Ovary (tissue), 9 donors: ENCODE results near the gene FBXO8. TPM values are rescaled to one million over a fixed set of nuclear protein-coding genes. Genes with fewer than 3 reads are reported as not detected.

Source experiments
- DNase-seq, 5 donors: peaks; one replicate each; pipeline ENCODE4 v3.0.0-alpha.2; 2019 to 2020
- H3K27ac ChIP-seq, 2 donors: fragments of 200-600 bp; one replicate each; pipeline versions ENCODE4 v1.5.1 to v1.8.0; 2019 to 2022
- H3K27me3 ChIP-seq: fragments of 200-600 bp; one replicate; pipeline ENCODE4 v1.8.0; 2022
- H3K36me3 ChIP-seq: fragments of 200-600 bp; sonication (generic); one replicate; pipeline ENCODE4 v1.5.1; 2019
- H3K4me1 ChIP-seq: one replicate; pipeline ENCODE4 v1.8.1; 2013; ENCODE audit warnings: mild to moderate bottlenecking, moderate library complexity; ENCODE audit not compliant: insufficient read depth
- H3K4me3 ChIP-seq: fragments of 200-600 bp; sonication (generic); one replicate; pipeline ENCODE4 v1.5.1; 2017
- H3K9me3 ChIP-seq, 2 donors: fragments of 200-600 bp in 1 of 2; sonication (generic) in 1 of 2; one replicate each; pipeline versions ENCODE4 v1.5.1 to v1.8.1; 2013 to 2019; ENCODE audit warnings: mild to moderate bottlenecking in 1 of 2, moderate library complexity in 1 of 2
- EP300 ChIP-seq: sonication (generic); formaldehyde crosslinking; IDR thresholded peaks from one replicate; pipeline ENCODE4 v1.6.1; 2017; ENCODE audit warnings: antibody characterized with exemption
- POLR2A ChIP-seq: fragments of 450-650 bp; IDR thresholded peaks from one replicate; pipeline ENCODE4 v1.6.1; 2017; ENCODE audit warnings: antibody characterized with exemption, mild to moderate bottlenecking, moderate library complexity
- WGBS, 3 donors: extraction: QIAGEN DNeasy Blood & Tissue Kit in 1 of 3; methylation state at CpG; one replicate each; pipeline versions ENCODE4 v1.1.5 to v1.1.7; 2013 to 2017; 5-methylcytosine and 5-hydroxymethylcytosine counted together
- intact Hi-C, 4 donors: fragments of 100-400 bp; cut with DNase I; formaldehyde crosslinking; loops; one replicate each; pipeline versions ENCODE4 v1.11.0 to v1.15.1; 2022 to 2023
- polyA plus RNA-seq, 2 donors: library from polyadenylated mRNA; stranded (reverse); fragments of 200-250 nt in 1 of 2; fragments of 350-450 nt in 1 of 2; fragmentation: Illumina TruSeq in 1 of 2; extraction: RNeasy Lipid Tissue Mini Kit (QIAGEN cat#74804) in 1 of 2; gene quantifications; one replicate each; pipeline ENCODE4 v1.2.3, GENCODE V29; 2013 to 2014
- total RNA-seq, 7 donors: library from RNA; depleted of rRNA in 2 of 7; stranded (reverse); fragments of >200 nt in 2 of 7; fragmentation: NEBNext Ultra II Directional in 3 of 7; extraction: Animal tissue kit (Norgen Biotek cat#: 25700) in 3 of 7; gene quantifications; one replicate each; pipeline versions ENCODE4 v1.1.0 to v1.2.4, GENCODE V29; 2016 to 2023
- TF ChIP-seq, protein P1 (sequence below), 3 donors: fragments of 450-650 bp in 2 of 3; fragments of 200-600 bp in 1 of 3; IDR thresholded peaks; one replicate each; pipeline versions ENCODE4 v1.5.1 to v1.8.0; 2016 to 2022; ENCODE audit warnings: antibody characterized with exemption in 3 of 3, mild to moderate bottlenecking in 1 of 3
- donor health status: DM: no; HTN: no; CAD: no; lungs with moderate emphysema.
- donor health status: DM: no; HTN: no; CAD: no.
- donor health status: Bipolar disorder and iron deficiency.
- donor health status: DM: yes; HTN: yes; CAD: no.
- donor health status: DM: no; HTN: no; CAD: no.
- donor health status: DM: yes; HTN: yes; CAD: no.

Gene FBXO8
- total and polyA plus RNA-seq, 9 donors = 19.0 to 41.1 (median 28.9) TPM

DNA sequence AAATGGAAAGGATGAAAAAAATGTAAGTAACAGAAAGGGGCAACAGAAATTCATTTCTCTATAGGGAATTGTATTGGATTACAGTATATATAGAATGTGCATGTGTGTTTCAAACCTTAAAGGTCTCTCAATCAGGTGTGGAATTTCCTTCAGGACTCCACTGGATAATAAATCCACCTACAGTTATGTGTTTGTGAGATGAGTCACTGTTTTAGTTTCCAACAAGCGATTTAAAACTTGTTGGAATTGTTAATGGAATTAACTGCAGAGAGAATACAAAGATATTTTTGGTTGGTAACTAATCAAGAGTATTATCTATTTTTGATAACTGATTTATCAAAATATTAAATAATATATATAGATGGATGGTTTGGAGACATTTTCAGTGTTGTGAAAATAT, 33.1 kb upstream of the FBXO8 start:
- H3K27me3 ChIP-seq = no peaks in the 10 kb centered on the region
- H3K4me3 ChIP-seq = no peak overlapping the region
- 33 to 63% (median 54%) methylated on average over 1 of the region's 1 CpG for WGBS, 3 donors
- intact Hi-C loops = loop anchor here in 1 of 4 donors (10.0 kb wide), 1 partner anchor 812 kb away; no protein-coding TSS in a partner anchor
- H3K9me3 ChIP-seq = no peaks in the 10 kb centered on the region
- H3K4me1 ChIP-seq = no peaks in the 10 kb centered on the region
- H3K36me3 ChIP-seq = no peaks in the 10 kb centered on the region
- DNase-seq = no peak
- TF ChIP-seq POLR2A = no peak
- TF ChIP-seq, protein P1, sequence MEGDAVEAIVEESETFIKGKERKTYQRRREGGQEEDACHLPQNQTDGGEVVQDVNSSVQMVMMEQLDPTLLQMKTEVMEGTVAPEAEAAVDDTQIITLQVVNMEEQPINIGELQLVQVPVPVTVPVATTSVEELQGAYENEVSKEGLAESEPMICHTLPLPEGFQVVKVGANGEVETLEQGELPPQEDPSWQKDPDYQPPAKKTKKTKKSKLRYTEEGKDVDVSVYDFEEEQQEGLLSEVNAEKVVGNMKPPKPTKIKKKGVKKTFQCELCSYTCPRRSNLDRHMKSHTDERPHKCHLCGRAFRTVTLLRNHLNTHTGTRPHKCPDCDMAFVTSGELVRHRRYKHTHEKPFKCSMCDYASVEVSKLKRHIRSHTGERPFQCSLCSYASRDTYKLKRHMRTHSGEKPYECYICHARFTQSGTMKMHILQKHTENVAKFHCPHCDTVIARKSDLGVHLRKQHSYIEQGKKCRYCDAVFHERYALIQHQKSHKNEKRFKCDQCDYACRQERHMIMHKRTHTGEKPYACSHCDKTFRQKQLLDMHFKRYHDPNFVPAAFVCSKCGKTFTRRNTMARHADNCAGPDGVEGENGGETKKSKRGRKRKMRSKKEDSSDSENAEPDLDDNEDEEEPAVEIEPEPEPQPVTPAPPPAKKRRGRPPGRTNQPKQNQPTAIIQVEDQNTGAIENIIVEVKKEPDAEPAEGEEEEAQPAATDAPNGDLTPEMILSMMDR (IDR thresholded peaks at IDR 0.05) = no peak
- no peak for TF ChIP-seq EP300
- H3K27ac ChIP-seq = no peak overlapping the region

DNA sequence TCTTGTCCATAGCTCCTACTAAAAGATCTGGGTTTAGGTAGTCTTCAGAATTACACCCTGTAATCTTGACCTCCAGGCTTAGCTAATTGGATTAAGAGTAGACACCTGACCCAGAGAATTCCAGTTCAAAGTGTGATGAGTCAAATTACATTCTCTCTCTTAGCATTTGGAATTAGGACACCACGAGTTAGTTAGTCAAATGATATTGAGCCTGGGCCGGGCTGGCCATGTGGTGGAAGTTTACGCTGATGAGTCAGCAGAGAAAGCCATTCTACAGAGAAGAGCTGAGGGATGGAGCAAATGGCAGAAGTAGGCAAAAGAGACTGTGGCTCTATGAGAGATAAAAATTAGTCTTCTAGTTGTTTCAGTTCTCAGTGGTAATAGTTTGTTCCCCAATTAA, 31.3 kb upstream of the FBXO8 start:
- H3K9me3 ChIP-seq = no peaks in the 10 kb centered on the region
- H3K4me3 ChIP-seq = no peak overlapping the region
- 80 to 83% (median 80%) methylated on average over 3 of the region's 3 CpGs for WGBS, 3 donors
- H3K27ac ChIP-seq = no peak overlapping the region
- intact Hi-C loops = loop anchor here in 1 of 4 donors (10.0 kb wide), 1 partner anchor 810 kb away; no protein-coding TSS in a partner anchor
- TF ChIP-seq POLR2A (no peak), EP300 (no peak)
- TF ChIP-seq, protein P1 (IDR thresholded peaks at IDR 0.05) = no peak
- no peaks in the 10 kb centered on the region for H3K36me3 ChIP-seq
- no peaks in the 10 kb centered on the region for H3K4me1 ChIP-seq
- no peak for DNase-seq
- no peaks in the 10 kb centered on the region for H3K27me3 ChIP-seq

DNA sequence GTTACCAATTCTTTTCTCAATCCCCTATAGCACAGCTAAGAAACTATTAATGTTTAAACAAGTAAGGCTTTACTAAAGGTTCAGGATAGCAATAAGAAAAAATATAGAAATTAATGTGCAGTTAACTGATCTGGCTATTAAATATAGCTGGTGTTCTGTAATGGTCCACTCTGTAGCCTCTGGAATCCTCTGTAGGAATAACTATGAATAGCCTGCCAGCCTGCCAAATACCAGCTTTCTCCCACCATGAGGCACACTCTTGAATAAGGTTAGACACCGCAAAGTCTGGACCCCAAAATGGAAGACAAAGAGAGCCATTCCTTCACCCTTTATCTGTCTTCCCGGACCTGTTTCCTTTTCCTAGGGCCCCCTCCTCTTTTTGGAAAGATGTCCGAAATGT, 30.8 kb upstream of the FBXO8 start:
- no peak for TF ChIP-seq EP300
- TF ChIP-seq, protein P1 (IDR thresholded peaks at IDR 0.05) = no peak
- no peak for TF ChIP-seq POLR2A
- no peak for DNase-seq
- H3K27me3 ChIP-seq = no peaks in the 10 kb centered on the region
- intact Hi-C loops = loop anchor here in 1 of 4 donors (10.0 kb wide), 1 partner anchor 809 kb away; no protein-coding TSS in a partner anchor
- no peaks in the 10 kb centered on the region for H3K36me3 ChIP-seq
- WGBS, 3 donors = 96 to 99% (median 99%) methylated on average over 3 of the region's 3 CpGs
- no peaks in the 10 kb centered on the region for H3K4me1 ChIP-seq
- H3K27ac ChIP-seq = no peak overlapping the region
- no peaks in the 10 kb centered on the region for H3K9me3 ChIP-seq
- no peak overlapping the region for H3K4me3 ChIP-seq

DNA sequence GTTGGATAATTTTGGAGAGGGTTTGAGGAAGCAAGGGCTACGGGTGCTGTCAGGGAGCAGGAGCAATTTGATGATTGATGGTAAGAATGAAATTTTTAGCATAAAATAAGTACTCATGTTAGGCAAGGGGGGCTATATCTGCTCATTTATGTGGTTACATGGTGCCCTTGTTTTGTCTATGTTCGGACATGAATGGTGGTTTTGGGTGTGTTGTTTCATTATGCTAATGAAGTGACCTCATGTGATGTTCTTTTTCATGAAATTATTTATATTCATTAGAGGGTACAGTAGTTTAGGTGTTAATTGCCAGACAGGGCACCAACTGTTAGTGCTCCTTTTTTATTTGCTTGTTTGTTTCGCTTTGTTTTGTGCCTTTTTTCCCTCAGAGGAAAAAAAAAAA, 29.5 kb upstream of the FBXO8 start:
- H3K9me3 ChIP-seq = no peaks in the 10 kb centered on the region
- 96 to 98% (median 98%) methylated on average over 3 of the region's 3 CpGs for WGBS, 3 donors
- intact Hi-C loops = loop anchor here in 1 of 4 donors (10.0 kb wide), 1 partner anchor 808 kb away; no protein-coding TSS in a partner anchor
- no peak for TF ChIP-seq EP300
- TF ChIP-seq, protein P1 (IDR thresholded peaks at IDR 0.05) = no peak
- no peak for TF ChIP-seq POLR2A
- no peaks in the 10 kb centered on the region for H3K4me1 ChIP-seq
- H3K4me3 ChIP-seq = no peak overlapping the region
- no peaks in the 10 kb centered on the region for H3K36me3 ChIP-seq
- no peaks in the 10 kb centered on the region for H3K27me3 ChIP-seq
- no peak for DNase-seq
- H3K27ac ChIP-seq = no peak overlapping the region
